Activated T-helper 1 cell treated with anti-CD3 and anti-CD28 coated beads, Interleukin-2, amount 50 U/mL, for 16 hours (primary cell): Measurements from ENCODE around the gene HPS6.

Source experiments
- DNase-seq, 2 donors: peaks; one replicate each; pipeline ENCODE4 v3.0.0-alpha.2; 2020; ENCODE audit warnings: low read depth in 1 of 2, low spot score in 1 of 2

HPS6 gene

GRCh38 chr10:102068216-102068615 lies 3.1 kb downstream of the HPS6 start:
- no peak for DNase-seq

- DNase-seq, result no peak
These were observed 3.9 kb downstream of the HPS6 start for GRCh38 chr10:102069071-102069470.

- DNase-seq, result peak; percentile 60 to 67
These were observed 7.8 kb downstream of the HPS6 start for GRCh38 chr10:102072673-102073527.

- no peak for DNase-seq
These were observed 18.4 kb downstream of the HPS6 start for GRCh38 chr10:102083541-102083940.

GRCh38 chr10:102085336-102085735 lies 20.2 kb downstream of the HPS6 start:
- no peak for DNase-seq

GRCh38 chr10:102086196-102086595 lies 21.0 kb downstream of the HPS6 start:
- no peak for DNase-seq

GRCh38 chr10:102090772-102091171 lies 25.6 kb downstream of the HPS6 start:
- no peak for DNase-seq

- no peak for DNase-seq
These were observed 31.3 kb downstream of the HPS6 start for GRCh38 chr10:102096449-102096848.

- no peak for DNase-seq
These were observed 36.0 kb downstream of the HPS6 start for GRCh38 chr10:102101152-102101551.

GRCh38 chr10:102102421-102102820 lies 37.3 kb downstream of the HPS6 start:
- no peak for DNase-seq

GRCh38 chr10:102106998-102107397 lies 41.8 kb downstream of the HPS6 start:
- DNase-seq, result no peak

GRCh38 chr10:102109166-102110116 lies 44.3 kb downstream of the HPS6 start:
- DNase-seq, result no peak

GRCh38 chr10:102111276-102111675 lies 46.1 kb downstream of the HPS6 start:
- DNase-seq, result no peak

GRCh38 chr10:102112210-102112817 lies 47.2 kb downstream of the HPS6 start:
- no peak for DNase-seq

GRCh38 chr10:102113261-102113955 lies 48.3 kb downstream of the HPS6 start:
- no peak for DNase-seq

- no peak for DNase-seq
These were observed 49.1 kb downstream of the HPS6 start for GRCh38 chr10:102113956-102114857.

- peak; percentile 72 to 76 for DNase-seq
These were observed 49.9 kb downstream of the HPS6 start for GRCh38 chr10:102114861-102115618.

GRCh38 chr10:102115775-102116174 lies 50.6 kb downstream of the HPS6 start:
- no peak for DNase-seq

- no peak for DNase-seq
These were observed 51.5 kb downstream of the HPS6 start for GRCh38 chr10:102116656-102117055.
